HG02759 (cell line): Measurements from ENCODE around the gene HPCAL1.
"Not testable (repeated sequence)": the region's sequence is repeated elsewhere in the genome, so short reads cannot be mapped to it uniquely, and the experiment has no call there.

ENCODE experiments used
- ATAC-seq: cut with Tn5 transposase; IDR thresholded peaks from one replicate; pipeline ENCODE4 v1.9.1; 2021; ENCODE audit warnings: mild to moderate bottlenecking, moderate library complexity; ENCODE audit not compliant: unreplicated experiment

The HPCAL1 gene

GRCh38 chr2:10283106-10284062 lies 19.3 kb upstream of the HPCAL1 start:
- ATAC-seq: no peak

GRCh38 chr2:10284108-10284870 lies 18.4 kb upstream of the HPCAL1 start:
- no peak for ATAC-seq

- no peak for ATAC-seq
Observed at GRCh38 chr2:10285191-10285555, 17.5 kb upstream of the HPCAL1 start.

- ATAC-seq: no peak
Observed at GRCh38 chr2:10285556-10286198, 17.0 kb upstream of the HPCAL1 start.

GRCh38 chr2:10286216-10287037 lies 16.3 kb upstream of the HPCAL1 start:
- ATAC-seq: no peak

- ATAC-seq: no peak
Observed at GRCh38 chr2:10287761-10288160, 14.9 kb upstream of the HPCAL1 start.

GRCh38 chr2:10288606-10289005 lies 14.1 kb upstream of the HPCAL1 start:
- ATAC-seq: no peak

- no peak for ATAC-seq
Observed at GRCh38 chr2:10289352-10289751, 13.4 kb upstream of the HPCAL1 start.

GRCh38 chr2:10289891-10290290 lies 12.8 kb upstream of the HPCAL1 start:
- no peak for ATAC-seq

GRCh38 chr2:10291376-10291775 lies 11.3 kb upstream of the HPCAL1 start:
- ATAC-seq: not testable (repeated sequence)

- ATAC-seq: no peak
Observed at GRCh38 chr2:10292033-10292432, 10.7 kb upstream of the HPCAL1 start.

- no peak for ATAC-seq
Observed at GRCh38 chr2:10293603-10294002, 9.1 kb upstream of the HPCAL1 start.

- ATAC-seq: no peak
Observed at GRCh38 chr2:10294077-10294476, 8.6 kb upstream of the HPCAL1 start.

- ATAC-seq: not testable (repeated sequence)
Observed at GRCh38 chr2:10295649-10296048, 7.1 kb upstream of the HPCAL1 start.

- no peak for ATAC-seq
Observed at GRCh38 chr2:10296142-10296541, 6.6 kb upstream of the HPCAL1 start.

GRCh38 chr2:10297191-10297830 lies 5.4 kb upstream of the HPCAL1 start:
- no peak for ATAC-seq

GRCh38 chr2:10297959-10298531 lies 4.7 kb upstream of the HPCAL1 start:
- ATAC-seq: no peak

- not testable (repeated sequence) for ATAC-seq
Observed at GRCh38 chr2:10298777-10299176, 3.9 kb upstream of the HPCAL1 start.

GRCh38 chr2:10300328-10300920 lies 2.3 kb upstream of the HPCAL1 start:
- ATAC-seq: no peak
